ENCODE data around the gene ZNF568. TPM values are rescaled to one million over a fixed set of nuclear protein-coding genes. Genes with fewer than 3 reads are reported as not detected.

Gene ZNF568
- total and polyA plus RNA-seq, 2 experiments from 2014 or later: 2.5 to 8.9 TPM

- Histone ChIP-seq H3K9me2 (replicated peaks; ENCODE audit: insufficient read depth) (no peaks in the 10 kb centered on the region), H3K4me2 (no peak overlapping the region), H3K4me3 (no peak overlapping the region), H3K36me3 (replicated peaks; ENCODE audit: insufficient read depth, low read depth) (no peaks in the 10 kb centered on the region), H3K9me3 (ENCODE audit: low read depth) (peaks cover 14% of the 10 kb centered on the region), H3K4me1 (ENCODE audit: insufficient read depth) (no peaks in the 10 kb centered on the region), H3K79me2 (no peaks in the 10 kb centered on the region), H4K20me1 (ENCODE audit: insufficient read depth, poor library complexity, severe bottlenecking) (no peaks in the 10 kb centered on the region), H3K27me3 (no peaks in the 10 kb centered on the region), H3K27ac (no peak overlapping the region), H2AFZ (no peak overlapping the region)
- TF ChIP-seq EZH2 (IDR thresholded peaks at IDR 0.05; ENCODE audit: borderline replicate concordance) (no peak), EZH2phosphoT487 (IDR thresholded peaks at IDR 0.05; ENCODE audit: low read depth, severe bottlenecking, unreplicated experiment) (no peak), CTCF (IDR thresholded peaks at IDR 0.05; ENCODE audit: poor library complexity) (no peak)
- DNase-seq (ENCODE audit: low spot score): no peak
- WGBS (ENCODE audit: low lambda C conversion rate, missing lambda C conversion rate): 79% methylated on average over 8 of the region's 8 CpGs
These were observed 81.2 kb downstream of the ZNF568 start for GRCh38 chr19:36997152-36997842.

- no peaks in the 10 kb centered on the region for H3K4me1 ChIP-seq (ENCODE audit: insufficient read depth)
- H4K20me1 ChIP-seq (ENCODE audit: insufficient read depth, poor library complexity, severe bottlenecking): no peaks in the 10 kb centered on the region
- H2AFZ ChIP-seq: no peak overlapping the region
- no peaks in the 10 kb centered on the region for H3K36me3 ChIP-seq (replicated peaks; ENCODE audit: insufficient read depth, low read depth)
- no peaks in the 10 kb centered on the region for H3K27me3 ChIP-seq
- peaks cover 14% of the 10 kb centered on the region for H3K9me3 ChIP-seq (ENCODE audit: low read depth)
- 82% methylated on average over 7 of the region's 7 CpGs for WGBS (ENCODE audit: low lambda C conversion rate, missing lambda C conversion rate)
- H3K79me2 ChIP-seq: no peaks in the 10 kb centered on the region
- H3K4me2 ChIP-seq: no peak overlapping the region
- H3K9me2 ChIP-seq (replicated peaks; ENCODE audit: insufficient read depth): no peaks in the 10 kb centered on the region
- no peak overlapping the region for H3K4me3 ChIP-seq
- DNase-seq (ENCODE audit: low spot score): no peak
- no peak for TF ChIP-seq EZH2 (IDR thresholded peaks at IDR 0.05; ENCODE audit: borderline replicate concordance)
- TF ChIP-seq CTCF (IDR thresholded peaks at IDR 0.05; ENCODE audit: poor library complexity): no peak
- TF ChIP-seq EZH2phosphoT487 (IDR thresholded peaks at IDR 0.05; ENCODE audit: low read depth, severe bottlenecking, unreplicated experiment): no peak
- H3K27ac ChIP-seq: no peak overlapping the region
These were observed 81.7 kb downstream of the ZNF568 start for GRCh38 chr19:36997843-36998235.

GRCh38 chr19:36999313-36999712 lies 83.2 kb downstream of the ZNF568 start:
- Histone ChIP-seq H3K79me2 (no peaks in the 10 kb centered on the region), H4K20me1 (ENCODE audit: insufficient read depth, poor library complexity, severe bottlenecking) (no peaks in the 10 kb centered on the region), H3K4me1 (ENCODE audit: insufficient read depth) (no peaks in the 10 kb centered on the region), H3K4me3 (no peak overlapping the region), H3K27me3 (no peaks in the 10 kb centered on the region), H2AFZ (no peak overlapping the region), H3K4me2 (no peak overlapping the region), H3K9me3 (ENCODE audit: low read depth) (peaks cover 8% of the 10 kb centered on the region), H3K9me2 (replicated peaks; ENCODE audit: insufficient read depth) (no peaks in the 10 kb centered on the region), H3K27ac (no peak overlapping the region), H3K36me3 (replicated peaks; ENCODE audit: insufficient read depth, low read depth) (no peaks in the 10 kb centered on the region)
- DNase-seq (ENCODE audit: low spot score): no peak
- 92% methylated on average over 2 of the region's 2 CpGs for WGBS (ENCODE audit: low lambda C conversion rate, missing lambda C conversion rate)
- TF ChIP-seq EZH2 (IDR thresholded peaks at IDR 0.05; ENCODE audit: borderline replicate concordance) (no peak), CTCF (IDR thresholded peaks at IDR 0.05; ENCODE audit: poor library complexity) (no peak), EZH2phosphoT487 (IDR thresholded peaks at IDR 0.05; ENCODE audit: low read depth, severe bottlenecking, unreplicated experiment) (no peak)

Data from hepatocyte (in vitro differentiated cells).